K562 (cell line): ENCODE results near the gene FAM200A. TPM values are rescaled to one million over a fixed set of nuclear protein-coding genes. Genes with fewer than 3 reads are reported as not detected.

Experiments
- ELF2 ChIP-seq: fragments of 250-450 bp; sonication (Bioruptor Pico); IDR thresholded peaks from 2 replicates; pipeline ENCODE4 v1.5.0; 2021; ENCODE audit warnings: mild to moderate bottlenecking
- LCOR ChIP-seq: sonication (generic); formaldehyde crosslinking; IDR thresholded peaks from 2 replicates; pipeline ENCODE4 v1.8.0; 2022; ENCODE audit warnings: mild to moderate bottlenecking, missing genetic modification reagents
- MEF2A ChIP-seq: IDR thresholded peaks from 2 replicates; pipeline ENCODE4 v1.6.1; 2011; ENCODE audit warnings: low read depth, mild to moderate bottlenecking, low read length, moderate library complexity; ENCODE audit not compliant: control insufficient read depth
- NFATC3 ChIP-seq: fragments of 450-650 bp; IDR thresholded peaks from 2 replicates; pipeline ENCODE4 v1.6.1; 2017; ENCODE audit warnings: mild to moderate bottlenecking
- NR1H2 ChIP-seq: sonication (generic); formaldehyde crosslinking; IDR thresholded peaks from 2 replicates; pipeline ENCODE4 v1.4.0; 2020; ENCODE audit warnings: mild to moderate bottlenecking, missing genetic modification reagents
- TGIF2 ChIP-seq: sonication (generic); formaldehyde crosslinking; IDR thresholded peaks from 2 replicates; pipeline ENCODE4 v1.8.1; 2022; ENCODE audit warnings: mild to moderate bottlenecking, missing genetic modification reagents, moderate library complexity
- U2AF1 ChIP-seq: fragments of 200-400 bp; formaldehyde crosslinking; optimal IDR thresholded peaks from 2 replicates; pipeline ENCODE3; 2017; ENCODE audit warnings: mild to moderate bottlenecking, low read depth, low read length, moderate library complexity
- ZBED1 ChIP-seq: IDR thresholded peaks from 2 replicates; pipeline ENCODE4 v1.6.1; 2014
- ZNF12 ChIP-seq: sonication (generic); formaldehyde crosslinking; IDR thresholded peaks from 2 replicates; pipeline ENCODE4 v1.4.0; 2020; ENCODE audit warnings: mild to moderate bottlenecking, missing genetic modification reagents
- ZNF134 ChIP-seq: fragments of 250-450 bp; sonication (Bioruptor Pico); conservative IDR thresholded peaks from 2 replicates; pipeline ENCODE4 v1.4.0; 2020
- ZNF184 ChIP-seq: sonication (generic); formaldehyde crosslinking; IDR thresholded peaks from 2 replicates; pipeline ENCODE4 v1.5.0; 2020; ENCODE audit warnings: missing genetic modification reagents
- ZNF232 ChIP-seq: sonication (generic); formaldehyde crosslinking; IDR thresholded peaks from 2 replicates; pipeline ENCODE4 v1.8.0; 2022; ENCODE audit warnings: mild to moderate bottlenecking, missing genetic modification reagents
- ZNF408 ChIP-seq: fragments of 250-450 bp; sonication (Bioruptor Pico); IDR thresholded peaks from 2 replicates; pipeline ENCODE4 v1.4.0; 2020; ENCODE audit warnings: low read depth, mild to moderate bottlenecking, moderate library complexity
- polyA plus RNA-seq, 8 experiments: library from polyadenylated mRNA; depleted of rRNA in 4 of 8; stranded (reverse) in 5 of 8; unstranded in 3 of 8; fragments of >200 nt; fragmentation: Nextera tagmentation in 2 of 8; fragmentation: Illumina TruSeq in 1 of 8; extraction: Ambion mirVana in 2 of 8; extraction: Trizol in 1 of 8; gene quantifications; 2 replicates each; pipeline versions ENCODE4 v1.2.1 to v1.2.3, GENCODE V29; 2011 to 2014; ENCODE audit warnings: inconsistent platforms in 1 of 8, missing spikeins in 1 of 8
- total RNA-seq, 7 experiments: library from RNA; depleted of rRNA in 6 of 7; stranded (reverse); fragments of >200 nt in 6 of 7; fragmentation: Illumina TruSeq in 2 of 7; extraction: Trizol in 2 of 7; gene quantifications; 2 replicates each; pipeline versions ENCODE4 v1.2.1 to v1.2.3, GENCODE V29; 2011 to 2021; ENCODE audit warnings: low replicate concordance in 1 of 7
- TF ChIP-seq, protein P1 (sequence below): sonication (generic); formaldehyde crosslinking; IDR thresholded peaks from 2 replicates; pipeline ENCODE4 v1.8.1; 2023; ENCODE audit warnings: mild to moderate bottlenecking, missing genetic modification reagents
- TF ChIP-seq, protein P2 (sequence below), 2 experiments: fragments of 450-650 bp; conservative IDR thresholded peaks; 2 replicates each; pipeline ENCODE4 v1.6.1; 2017; ENCODE audit warnings: mild to moderate bottlenecking in 2 of 2, moderate library complexity in 2 of 2
- TF ChIP-seq, protein P3 (sequence below): fragments of 250-450 bp; sonication (Bioruptor Pico); IDR thresholded peaks from 2 replicates; pipeline ENCODE4 v1.8.0; 2021; ENCODE audit warnings: mild to moderate bottlenecking, moderate library complexity
- TF ChIP-seq, protein P4 (sequence below): fragments of 200-800 bp; sonication (Bioruptor generic); IDR thresholded peaks from 2 replicates; pipeline ENCODE4 v1.6.1; 2017; ENCODE audit warnings: missing genetic modification characterization, missing compliant biosample characterization
- TF ChIP-seq, protein P5 (sequence below): fragments of 150-350 bp; conservative IDR thresholded peaks from 2 replicates; pipeline ENCODE4 v1.6.1; 2014; ENCODE audit warnings: low read length

The FAM200A gene
- total and polyA plus RNA-seq, 9 of the 15 experiments (the other 6 are each of a cell fraction or from before 2014, with no cell fraction given), result 3.3 to 11.2 (median 8.3) TPM

DNA sequence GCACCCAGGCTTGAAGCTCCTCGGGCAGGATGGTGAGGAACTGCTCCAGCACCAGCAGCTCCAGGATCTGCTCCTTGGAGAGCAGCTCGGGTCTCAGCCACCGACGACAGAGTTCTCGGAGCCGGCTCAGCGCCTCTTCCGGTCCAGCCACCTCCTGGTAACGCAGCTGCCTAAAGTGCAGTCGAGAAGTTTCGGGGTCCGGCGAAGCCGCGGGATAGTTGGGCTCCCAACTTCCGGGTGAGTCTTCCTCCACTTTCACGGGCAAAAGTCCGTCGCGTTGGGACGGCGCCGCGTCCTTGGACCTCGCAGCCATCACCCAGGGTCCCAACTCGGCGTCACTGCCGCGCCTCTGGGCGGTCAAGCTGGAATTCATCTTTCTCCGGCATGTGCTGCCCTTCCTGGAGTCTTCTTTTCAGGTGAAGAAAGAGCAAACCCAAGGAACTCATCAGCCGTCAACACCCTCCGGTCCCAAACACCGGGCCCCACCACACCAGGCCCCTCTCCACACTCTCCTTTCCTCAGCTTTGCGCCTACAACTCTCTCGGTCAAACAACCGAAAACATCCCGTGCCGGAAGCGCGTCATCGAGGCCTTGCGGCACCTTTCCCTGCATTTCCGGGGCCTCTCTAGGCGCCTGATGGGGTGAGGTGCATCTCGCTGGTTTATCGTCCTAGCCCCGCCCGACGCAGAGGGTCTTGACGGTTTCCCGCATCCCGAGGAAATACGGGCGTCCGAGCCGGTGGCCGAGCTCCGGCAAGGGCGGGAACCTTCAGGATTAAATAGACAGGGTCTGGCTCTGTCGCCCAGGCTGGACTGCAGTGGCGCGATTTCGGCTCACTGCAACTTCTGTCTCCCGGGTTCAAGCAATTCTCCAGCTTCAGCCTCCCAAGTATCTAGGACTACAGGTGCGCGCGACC, 51.9 kb downstream of the FAM200A start, which contains the start of gene ZNF394 (continued):
- TF ChIP-seq, protein P1, sequence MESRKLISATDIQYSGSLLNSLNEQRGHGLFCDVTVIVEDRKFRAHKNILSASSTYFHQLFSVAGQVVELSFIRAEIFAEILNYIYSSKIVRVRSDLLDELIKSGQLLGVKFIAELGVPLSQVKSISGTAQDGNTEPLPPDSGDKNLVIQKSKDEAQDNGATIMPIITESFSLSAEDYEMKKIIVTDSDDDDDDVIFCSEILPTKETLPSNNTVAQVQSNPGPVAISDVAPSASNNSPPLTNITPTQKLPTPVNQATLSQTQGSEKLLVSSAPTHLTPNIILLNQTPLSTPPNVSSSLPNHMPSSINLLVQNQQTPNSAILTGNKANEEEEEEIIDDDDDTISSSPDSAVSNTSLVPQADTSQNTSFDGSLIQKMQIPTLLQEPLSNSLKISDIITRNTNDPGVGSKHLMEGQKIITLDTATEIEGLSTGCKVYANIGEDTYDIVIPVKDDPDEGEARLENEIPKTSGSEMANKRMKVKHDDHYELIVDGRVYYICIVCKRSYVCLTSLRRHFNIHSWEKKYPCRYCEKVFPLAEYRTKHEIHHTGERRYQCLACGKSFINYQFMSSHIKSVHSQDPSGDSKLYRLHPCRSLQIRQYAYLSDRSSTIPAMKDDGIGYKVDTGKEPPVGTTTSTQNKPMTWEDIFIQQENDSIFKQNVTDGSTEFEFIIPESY (CRISPR knock-in tag), result no peak
- TF ChIP-seq MEF2A (no peak), ZNF408 (CRISPR knock-in tag) (no peak), U2AF1 (no peak), NR1H2 (CRISPR knock-in tag) (no peak), ZNF184 (CRISPR knock-in tag) (no peak), TGIF2 (CRISPR knock-in tag) (no peak), ZNF12 (CRISPR knock-in tag) (no peak), ZNF134 (no peak), ZBED1 (no peak), NFATC3 (no peak), ELF2 (CRISPR knock-in tag) (peak; percentile 86), LCOR (CRISPR knock-in tag) (peak; percentile 91), ZNF232 (CRISPR knock-in tag) (0 out of 2 replicates have a peak, but pooled peaks have one; percentile 2)
- TF ChIP-seq, protein P2, sequence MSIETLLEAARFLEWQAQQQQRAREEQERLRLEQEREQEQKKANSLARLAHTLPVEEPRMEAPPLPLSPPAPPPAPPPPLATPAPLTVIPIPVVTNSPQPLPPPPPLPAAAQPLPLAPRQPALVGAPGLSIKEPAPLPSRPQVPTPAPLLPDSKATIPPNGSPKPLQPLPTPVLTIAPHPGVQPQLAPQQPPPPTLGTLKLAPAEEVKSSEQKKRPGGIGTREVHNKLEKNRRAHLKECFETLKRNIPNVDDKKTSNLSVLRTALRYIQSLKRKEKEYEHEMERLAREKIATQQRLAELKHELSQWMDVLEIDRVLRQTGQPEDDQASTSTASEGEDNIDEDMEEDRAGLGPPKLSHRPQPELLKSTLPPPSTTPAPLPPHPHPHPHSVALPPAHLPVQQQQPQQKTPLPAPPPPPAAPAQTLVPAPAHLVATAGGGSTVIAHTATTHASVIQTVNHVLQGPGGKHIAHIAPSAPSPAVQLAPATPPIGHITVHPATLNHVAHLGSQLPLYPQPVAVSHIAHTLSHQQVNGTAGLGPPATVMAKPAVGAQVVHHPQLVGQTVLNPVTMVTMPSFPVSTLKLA (conservative IDR thresholded peaks at IDR 0.05), result peak; percentile 92 to 95
- TF ChIP-seq, protein P3, sequence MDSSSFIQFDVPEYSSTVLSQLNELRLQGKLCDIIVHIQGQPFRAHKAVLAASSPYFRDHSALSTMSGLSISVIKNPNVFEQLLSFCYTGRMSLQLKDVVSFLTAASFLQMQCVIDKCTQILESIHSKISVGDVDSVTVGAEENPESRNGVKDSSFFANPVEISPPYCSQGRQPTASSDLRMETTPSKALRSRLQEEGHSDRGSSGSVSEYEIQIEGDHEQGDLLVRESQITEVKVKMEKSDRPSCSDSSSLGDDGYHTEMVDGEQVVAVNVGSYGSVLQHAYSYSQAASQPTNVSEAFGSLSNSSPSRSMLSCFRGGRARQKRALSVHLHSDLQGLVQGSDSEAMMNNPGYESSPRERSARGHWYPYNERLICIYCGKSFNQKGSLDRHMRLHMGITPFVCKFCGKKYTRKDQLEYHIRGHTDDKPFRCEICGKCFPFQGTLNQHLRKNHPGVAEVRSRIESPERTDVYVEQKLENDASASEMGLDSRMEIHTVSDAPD (CRISPR knock-in tag), result no peak
- TF ChIP-seq, protein P4, sequence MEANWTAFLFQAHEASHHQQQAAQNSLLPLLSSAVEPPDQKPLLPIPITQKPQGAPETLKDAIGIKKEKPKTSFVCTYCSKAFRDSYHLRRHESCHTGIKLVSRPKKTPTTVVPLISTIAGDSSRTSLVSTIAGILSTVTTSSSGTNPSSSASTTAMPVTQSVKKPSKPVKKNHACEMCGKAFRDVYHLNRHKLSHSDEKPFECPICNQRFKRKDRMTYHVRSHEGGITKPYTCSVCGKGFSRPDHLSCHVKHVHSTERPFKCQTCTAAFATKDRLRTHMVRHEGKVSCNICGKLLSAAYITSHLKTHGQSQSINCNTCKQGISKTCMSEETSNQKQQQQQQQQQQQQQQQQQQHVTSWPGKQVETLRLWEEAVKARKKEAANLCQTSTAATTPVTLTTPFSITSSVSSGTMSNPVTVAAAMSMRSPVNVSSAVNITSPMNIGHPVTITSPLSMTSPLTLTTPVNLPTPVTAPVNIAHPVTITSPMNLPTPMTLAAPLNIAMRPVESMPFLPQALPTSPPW (CRISPR knock-in tag), result peak; percentile 85
- TF ChIP-seq, protein P5, sequence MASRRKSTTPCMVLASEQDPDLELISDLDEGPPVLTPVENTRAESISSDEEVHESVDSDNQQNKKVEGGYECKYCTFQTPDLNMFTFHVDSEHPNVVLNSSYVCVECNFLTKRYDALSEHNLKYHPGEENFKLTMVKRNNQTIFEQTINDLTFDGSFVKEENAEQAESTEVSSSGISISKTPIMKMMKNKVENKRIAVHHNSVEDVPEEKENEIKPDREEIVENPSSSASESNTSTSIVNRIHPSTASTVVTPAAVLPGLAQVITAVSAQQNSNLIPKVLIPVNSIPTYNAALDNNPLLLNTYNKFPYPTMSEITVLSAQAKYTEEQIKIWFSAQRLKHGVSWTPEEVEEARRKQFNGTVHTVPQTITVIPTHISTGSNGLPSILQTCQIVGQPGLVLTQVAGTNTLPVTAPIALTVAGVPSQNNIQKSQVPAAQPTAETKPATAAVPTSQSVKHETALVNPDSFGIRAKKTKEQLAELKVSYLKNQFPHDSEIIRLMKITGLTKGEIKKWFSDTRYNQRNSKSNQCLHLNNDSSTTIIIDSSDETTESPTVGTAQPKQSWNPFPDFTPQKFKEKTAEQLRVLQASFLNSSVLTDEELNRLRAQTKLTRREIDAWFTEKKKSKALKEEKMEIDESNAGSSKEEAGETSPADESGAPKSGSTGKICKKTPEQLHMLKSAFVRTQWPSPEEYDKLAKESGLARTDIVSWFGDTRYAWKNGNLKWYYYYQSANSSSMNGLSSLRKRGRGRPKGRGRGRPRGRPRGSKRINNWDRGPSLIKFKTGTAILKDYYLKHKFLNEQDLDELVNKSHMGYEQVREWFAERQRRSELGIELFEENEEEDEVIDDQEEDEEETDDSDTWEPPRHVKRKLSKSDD, result no peak
